EH (cell line): ENCODE measurements around the gene HJV.

Experiments
- DNase-seq: peaks from one replicate; pipeline ENCODE4 v3.0.0-alpha.2; 2015; ENCODE audit warnings: low read depth

Gene HJV

DNA sequence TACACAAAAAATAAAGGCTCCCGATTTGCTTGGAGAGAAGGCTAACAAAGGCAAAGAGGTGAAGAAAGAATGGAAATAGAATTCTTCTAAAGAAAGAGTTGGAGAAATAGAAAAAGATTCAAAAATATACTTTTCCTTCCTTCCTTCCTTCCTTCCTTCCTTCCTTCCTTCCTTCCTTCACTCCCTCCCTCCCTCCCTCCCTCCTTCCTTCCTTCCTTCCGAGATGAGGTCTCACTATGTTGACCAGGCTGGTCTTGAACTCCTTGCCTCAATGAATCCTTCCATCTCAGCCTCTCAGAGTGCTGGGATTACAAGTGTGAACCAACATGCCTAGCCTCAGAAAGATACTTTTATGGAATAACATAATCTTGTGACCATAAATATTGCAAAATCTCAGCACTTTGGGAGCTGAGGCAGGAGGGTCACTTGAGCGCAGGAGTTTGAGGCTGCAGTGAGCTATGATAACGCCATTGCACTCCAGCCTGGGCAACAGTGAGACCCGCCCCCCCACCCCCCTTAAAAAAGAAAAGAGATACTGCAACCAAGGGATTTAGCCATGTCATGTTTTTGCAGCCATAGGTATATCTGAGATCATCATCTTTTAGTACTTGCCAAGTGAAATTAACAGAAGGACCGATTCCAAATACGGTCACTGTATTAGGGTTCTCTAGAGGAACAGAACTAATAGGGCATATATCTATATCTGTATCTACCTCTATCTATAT, 1.0 kb upstream of the HJV start:
- no peak for DNase-seq

DNA sequence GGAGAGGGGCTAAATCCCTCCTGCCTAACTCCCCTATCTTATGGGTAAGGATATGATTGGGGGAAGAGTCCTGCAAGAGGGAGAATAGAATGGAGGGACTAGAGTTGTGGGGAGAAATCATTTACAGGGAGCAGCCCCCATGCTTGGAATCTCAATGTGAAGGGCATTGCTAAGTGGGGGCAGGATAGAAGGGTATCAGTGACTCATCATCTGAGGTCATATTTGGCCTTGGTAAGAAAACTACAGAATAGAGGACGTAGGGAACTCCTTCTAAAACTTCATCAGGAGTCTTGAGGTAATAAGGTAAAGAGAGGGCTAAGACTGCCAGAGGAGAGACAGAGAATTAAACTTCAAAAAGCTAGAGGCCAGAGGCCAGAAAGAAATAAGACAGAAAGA, 487 bp downstream of the HJV start:
- peak; percentile 3 for DNase-seq

DNA sequence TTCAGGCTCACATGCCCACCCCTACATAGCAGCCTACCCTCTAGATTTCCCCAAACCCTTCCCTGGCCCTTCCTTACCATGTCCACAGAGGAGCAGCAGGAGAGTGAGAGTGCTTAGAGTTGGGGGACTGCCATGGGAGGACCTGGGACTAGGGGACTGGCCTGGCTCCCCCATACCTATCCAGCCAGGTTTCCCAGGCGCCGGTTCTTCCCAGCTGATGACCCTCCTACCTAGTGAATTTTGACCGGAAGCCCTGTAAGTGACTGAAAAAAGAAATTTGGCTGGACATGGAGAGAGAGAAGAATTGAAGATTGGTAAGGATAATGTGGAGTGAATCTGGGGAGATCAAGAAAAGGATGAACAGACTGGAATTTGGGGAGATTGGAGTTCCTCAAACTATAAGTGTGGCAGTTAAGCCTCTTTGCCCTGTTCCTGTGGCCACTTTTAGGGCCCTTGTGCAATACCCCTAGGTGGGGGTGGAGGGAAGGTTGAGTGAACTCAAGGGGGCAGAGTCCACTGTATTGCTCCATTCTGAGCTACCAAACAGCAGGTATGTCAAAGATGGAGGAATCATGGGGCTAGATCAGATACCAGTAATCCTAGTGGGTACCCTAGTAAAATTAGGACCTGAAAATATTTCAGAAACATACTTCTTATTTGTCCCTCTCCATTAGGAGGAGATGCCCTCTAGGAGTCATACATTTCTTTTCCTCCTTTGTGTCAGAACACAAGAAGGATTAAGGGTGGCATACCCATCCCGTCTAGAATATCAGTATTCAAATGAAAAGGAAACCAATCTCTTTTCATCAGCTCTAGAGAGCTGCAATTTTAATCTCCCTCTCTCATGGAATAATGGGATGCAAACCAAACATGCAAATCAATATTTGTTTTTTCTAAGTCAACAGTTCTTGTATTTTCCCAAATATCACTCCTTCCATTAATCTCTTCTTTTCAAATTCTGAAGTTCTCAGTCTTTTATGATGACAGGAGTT, 1.2 kb downstream of the HJV start:
- DNase-seq = no peak

DNA sequence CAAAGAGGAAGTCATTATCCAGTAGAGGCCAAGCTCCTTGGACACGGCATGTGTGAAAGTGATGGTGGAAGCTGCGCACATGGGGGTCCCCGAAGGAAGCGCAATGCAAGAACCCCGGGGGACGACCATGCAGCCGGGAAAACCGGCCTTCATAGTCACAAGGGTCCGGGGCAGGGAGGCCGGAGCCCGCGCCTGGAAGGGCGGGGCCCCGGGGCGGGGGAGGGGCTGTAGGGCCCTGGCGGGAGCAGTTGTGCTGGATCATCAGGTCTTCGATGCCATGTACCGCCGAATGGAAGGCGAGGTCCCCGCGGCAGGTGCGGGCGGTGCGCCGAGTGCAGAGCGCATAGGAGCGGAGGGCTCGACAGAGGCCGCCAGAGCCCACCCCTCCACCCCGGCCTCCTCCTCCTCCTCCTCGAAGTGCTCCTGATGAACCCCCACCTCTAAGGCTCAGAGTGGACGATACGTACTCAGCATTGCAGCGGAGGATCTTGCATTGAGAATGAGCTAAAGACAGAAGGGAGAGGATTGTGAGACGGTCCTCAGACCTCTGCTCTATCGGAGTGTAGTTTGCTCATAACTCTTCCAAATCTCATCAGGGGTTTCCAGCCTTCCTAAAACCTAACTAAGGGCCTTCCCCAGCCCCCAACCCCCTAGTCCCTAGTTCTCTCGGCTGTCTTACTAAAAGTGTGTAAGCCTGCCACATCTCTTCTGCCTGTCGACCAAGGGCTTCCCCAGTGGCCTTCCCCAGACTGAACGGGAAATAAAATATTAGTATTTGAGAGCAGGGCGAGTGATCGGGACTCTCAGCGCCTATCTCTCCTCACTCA, 2.1 kb downstream of the HJV start:
- no peak for DNase-seq

GRCh38 chr1:146016891-146017290, 4.6 kb downstream of the HJV start:
- DNase-seq = peak; percentile 54

- DNase-seq = no peak
Measured at GRCh38 chr1:146013559-146013922, 8.0 kb downstream of the HJV start.

GRCh38 chr1:146012703-146013558, 8.6 kb downstream of the HJV start:
- DNase-seq = peak; percentile 89

DNA sequence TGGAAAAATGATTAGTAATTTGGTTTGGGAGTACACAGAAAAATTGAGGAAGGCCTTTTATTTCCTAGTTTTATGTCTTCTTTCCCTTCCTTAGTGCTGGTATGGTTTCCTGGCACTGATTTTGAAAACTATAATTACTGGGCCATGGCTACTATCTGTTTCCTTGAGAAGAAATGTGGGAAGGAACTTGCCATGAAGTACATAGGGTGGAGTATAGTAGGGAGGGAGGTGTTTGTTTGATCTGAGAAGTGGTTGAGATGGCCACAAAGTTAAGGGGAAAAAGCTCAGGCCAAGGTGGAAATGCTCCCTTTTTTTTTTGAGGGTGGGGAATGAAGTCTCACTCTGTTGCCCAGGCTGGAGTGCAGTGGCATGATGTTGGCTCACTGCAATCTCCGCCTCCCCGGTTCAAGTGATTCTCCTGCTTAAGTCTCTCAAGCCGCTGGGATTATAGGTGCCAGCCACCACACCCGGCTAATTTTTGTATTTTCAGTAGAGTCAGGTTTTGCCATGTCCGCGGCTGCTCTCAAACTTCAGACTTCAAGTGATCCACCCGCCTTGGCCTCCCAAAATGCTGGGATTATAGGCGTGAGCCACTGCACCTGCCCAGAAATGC, 11.3 kb downstream of the HJV start:
- DNase-seq = no peak

GRCh38 chr1:146007489-146008133, 13.9 kb downstream of the HJV start:
- no peak for DNase-seq

DNA sequence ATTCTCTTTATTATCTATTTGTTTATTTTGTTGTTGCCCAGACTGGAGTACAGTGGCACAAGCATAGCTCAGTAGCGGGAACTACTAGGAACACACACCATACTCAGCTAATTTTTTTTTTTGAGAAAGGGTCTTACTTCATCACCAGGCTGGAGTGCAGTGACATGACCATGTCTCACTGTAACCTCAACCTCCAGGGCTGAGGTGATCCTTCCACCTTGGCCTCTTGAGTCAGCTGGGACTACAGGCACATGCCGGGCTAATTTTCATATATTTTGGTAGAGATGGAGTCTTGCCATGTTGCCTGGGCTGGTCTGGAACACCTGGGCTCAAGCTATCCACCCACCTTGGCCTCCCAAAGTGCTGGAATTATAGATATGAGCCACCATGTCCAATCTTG, 19.8 kb downstream of the HJV start:
- DNase-seq = no peak

- DNase-seq = no peak
Measured at GRCh38 chr1:145999321-146000024, 22.1 kb downstream of the HJV start.

DNA sequence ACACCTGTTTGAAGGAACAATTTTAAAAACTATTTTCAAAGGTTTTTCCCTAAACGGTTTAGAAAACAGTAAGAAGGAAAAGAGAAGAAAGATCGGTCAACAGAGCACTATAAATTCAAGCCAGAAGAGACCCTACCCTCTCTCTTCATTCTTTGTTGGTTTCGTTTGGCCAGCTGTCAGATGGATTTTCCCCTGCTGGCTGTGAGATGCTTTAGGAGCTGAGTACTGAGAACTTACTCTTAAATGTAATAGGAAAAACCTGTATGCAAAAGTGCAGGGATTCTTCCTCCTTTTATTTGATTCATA, 23.9 kb downstream of the HJV start:
- no peak for DNase-seq

DNA sequence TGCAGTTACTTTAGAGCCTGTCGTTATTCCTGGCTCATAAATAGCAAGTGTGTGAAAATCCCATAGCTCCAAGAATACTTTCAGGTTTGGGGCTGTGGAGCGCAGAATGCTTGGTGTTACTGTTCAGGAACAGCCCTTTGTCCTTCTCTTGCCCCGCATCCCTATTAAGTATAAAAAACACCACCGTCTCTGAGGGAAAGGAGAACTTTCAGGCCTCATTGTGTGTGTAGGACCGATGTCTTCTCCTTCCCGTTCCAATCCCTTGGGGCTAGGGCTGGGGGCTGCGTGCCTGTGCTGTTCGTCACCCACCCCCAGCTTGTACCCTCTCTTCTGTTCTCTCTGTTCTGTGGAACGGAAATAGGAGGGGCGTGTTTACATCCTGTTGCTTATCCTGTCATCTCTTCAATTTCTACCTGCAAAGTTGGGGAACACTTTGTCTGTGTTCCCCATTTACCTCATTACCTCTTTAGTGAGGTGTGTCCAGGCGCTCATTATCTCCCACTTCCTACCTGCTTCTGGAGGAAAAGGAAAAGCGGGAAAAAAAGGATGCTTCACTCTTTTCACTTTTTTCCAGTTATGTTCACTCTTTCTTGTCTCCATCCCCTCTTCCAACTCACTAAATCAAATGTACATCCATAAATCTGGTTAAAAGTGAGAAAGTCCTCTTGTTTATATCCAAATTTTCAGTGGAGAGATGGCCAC, 24.4 kb downstream of the HJV start:
- DNase-seq = peak; percentile 29

DNA sequence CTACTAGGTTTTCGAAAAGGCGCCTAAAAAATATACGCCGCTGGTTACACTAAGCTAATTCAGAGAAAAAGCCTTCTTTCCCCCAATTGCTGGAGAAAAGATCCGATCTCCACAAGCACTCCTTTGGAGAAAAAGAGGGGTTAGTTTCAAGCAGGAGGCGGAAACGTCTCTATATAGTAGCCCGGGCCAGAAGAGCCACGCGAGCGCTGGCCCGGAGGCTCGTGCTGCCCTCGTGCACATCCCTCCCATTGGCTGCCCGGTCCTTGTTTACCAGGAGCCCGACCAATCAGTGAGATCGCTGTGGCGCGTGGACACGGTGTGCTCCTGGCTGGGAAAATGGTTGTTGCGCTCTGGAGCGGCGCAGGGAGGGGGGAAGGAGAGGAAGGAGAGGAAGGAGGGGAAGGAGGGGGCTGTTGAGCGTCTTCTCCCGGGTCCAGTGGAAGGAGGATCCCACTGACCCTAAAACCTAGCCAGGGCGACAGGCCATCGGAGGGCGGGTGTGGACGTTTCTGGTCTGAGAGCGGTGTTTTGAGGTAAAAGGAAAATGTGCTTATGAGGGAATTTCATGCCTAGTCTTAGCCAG, 25.0 kb downstream of the HJV start, which contains the start of gene TXNIP:
Gene TXNIP, minus strand, starts transcription at position 147 of the 583 bp plus-strand sequence. CDS start 313 bp downstream, outside the sequence.
- peak; percentile 98 for DNase-seq

- DNase-seq = no peak
Measured at GRCh38 chr1:145995964-145996432, 25.5 kb downstream of the HJV start.

DNA sequence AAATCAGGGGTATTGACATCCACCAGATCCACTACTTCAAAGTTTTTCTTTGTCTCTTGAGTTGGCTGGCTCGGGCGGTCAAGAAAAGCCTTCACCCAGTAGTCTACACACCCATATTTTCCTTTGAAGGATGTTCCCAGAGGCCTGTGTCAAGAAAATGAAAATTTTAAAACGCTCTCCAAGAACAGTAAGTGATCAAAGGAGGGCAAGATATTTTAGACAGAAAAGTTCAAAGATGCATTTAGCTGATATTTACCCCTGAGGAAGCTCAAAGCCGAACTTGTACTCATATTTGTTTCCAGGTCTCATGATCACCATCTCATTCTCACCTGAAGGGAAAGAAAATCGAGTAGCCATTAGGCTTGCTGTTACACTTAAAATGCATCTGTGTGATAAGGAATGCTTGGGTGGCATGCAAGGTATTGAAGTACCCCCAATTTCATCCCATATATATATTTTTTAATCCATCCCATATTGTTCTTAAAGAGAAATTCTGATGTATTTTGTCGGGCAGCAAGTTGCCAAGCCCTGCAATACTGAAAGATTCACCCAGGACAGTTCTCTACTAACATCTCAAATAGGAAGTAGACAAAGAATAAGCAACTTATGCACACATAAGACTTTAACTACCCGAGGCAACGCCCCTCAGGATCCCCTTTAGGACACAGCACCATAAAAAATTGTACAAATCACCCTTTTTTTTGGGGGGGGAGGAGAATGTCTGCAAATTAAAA, 26.2 kb downstream of the HJV start:
- no peak for DNase-seq

DNA sequence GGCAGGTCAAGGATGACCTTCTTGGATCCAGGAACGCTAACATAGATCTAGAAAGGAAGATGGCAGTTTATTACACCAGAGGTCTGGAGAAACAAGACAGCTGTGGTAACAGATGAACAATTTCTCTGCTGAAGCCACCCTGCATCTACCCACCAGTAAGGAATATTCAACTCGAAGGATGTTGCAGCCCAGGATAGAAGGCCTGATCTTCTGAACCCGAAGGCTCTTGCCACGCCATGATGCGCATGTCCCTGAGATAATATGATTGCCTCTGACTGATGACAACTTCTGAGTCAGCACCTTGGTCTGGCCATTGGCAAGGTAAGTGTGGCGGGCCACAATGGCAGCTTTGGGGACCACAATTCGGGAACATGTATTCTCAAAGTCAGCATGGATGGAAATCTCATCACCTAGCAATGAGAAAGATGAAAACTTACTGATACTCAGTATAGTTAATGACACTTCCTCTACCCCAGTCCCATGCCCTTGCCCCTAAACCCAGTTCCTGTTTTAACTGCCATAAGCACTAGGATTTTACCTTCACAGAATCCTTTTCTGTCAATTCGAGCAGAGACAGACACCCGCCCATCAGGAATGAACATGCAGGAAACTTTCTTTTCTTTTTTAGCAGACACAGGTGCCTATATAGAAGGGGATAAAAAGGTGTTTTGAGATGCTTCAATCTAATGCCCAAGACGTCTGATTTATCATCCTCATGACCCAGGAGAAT, 27.0 kb downstream of the HJV start:
- DNase-seq = no peak
